HEK293T (cell line): ENCODE data around the gene RBBP4.
"Not testable (repeated sequence)": the region's sequence is repeated elsewhere in the genome, so short reads cannot be mapped to it uniquely, and the experiment has no call there.

Source experiments
- BHLHE40 ChIP-seq: fragments of 450-650 bp; IDR thresholded peaks from 2 replicates; pipeline ENCODE4 v1.6.1; 2016; ENCODE audit warnings: mild to moderate bottlenecking, moderate library complexity, borderline replicate concordance
- CTBP1 ChIP-seq: fragments of 450-650 bp; IDR thresholded peaks from 2 replicates; pipeline ENCODE4 v1.6.1; 2016; ENCODE audit warnings: borderline replicate concordance
- FOXM1 ChIP-seq: fragments of 450-650 bp; IDR thresholded peaks from 2 replicates; pipeline ENCODE4 v1.6.1; 2017; ENCODE audit warnings: mild to moderate bottlenecking, borderline replicate concordance
- NFRKB ChIP-seq: fragments of 450-650 bp; IDR thresholded peaks from 2 replicates; pipeline ENCODE4 v1.6.1; 2016; ENCODE audit warnings: mild to moderate bottlenecking, moderate library complexity
- SP1 ChIP-seq: fragments of 450-650 bp; IDR thresholded peaks from 2 replicates; pipeline ENCODE4 v1.6.1; 2017

GRCh38 chr1:32711221-32711620, 60.2 kb downstream of the RBBP4 start:
- not testable (repeated sequence) for TF ChIP-seq FOXM1, NFRKB, SP1, BHLHE40, CTBP1
